HL-60/S4 treated with phorbol 12-myristate 13-acetate at 8.2 ng/mL for 4 days and 3 days (cell line): Measurements from ENCODE around the gene STK25.

ENCODE experiments used
- in situ Hi-C: fragments of 300-500 bp; cut with MboI; formaldehyde crosslinking; loops from 2 replicates; pipeline ENCODE4 v1.15.0; 2022; ENCODE audit warnings: low sequenced_read_pairs

The STK25 gene

GRCh38 chr2:241508240-241509154 is at the start of gene STK25:
STK25 (minus strand) TSS chr2:241508584; CDS start chr2:241508035, 549 bp downstream.
- in situ Hi-C loops, result no loop called here

DNA sequence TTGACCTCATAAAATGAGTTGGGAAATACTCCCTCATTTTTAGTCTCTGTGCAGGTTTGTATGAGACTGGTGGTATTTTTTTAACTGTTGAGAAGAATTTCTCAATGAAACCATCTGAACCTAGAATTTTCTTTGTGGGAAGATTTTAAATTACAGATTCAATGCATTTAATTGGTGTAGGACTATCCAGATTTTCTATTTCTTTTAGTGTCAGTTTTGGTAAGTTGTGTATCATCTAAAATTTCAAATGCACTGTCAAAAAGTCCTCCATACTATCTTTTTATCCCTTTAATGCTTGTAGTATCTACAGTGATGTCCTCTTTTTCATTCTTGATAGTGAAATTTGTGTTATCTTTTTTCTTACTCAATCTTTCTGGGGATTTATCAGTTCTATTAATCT is 48.4 kb upstream of the STK25 start:
- in situ Hi-C loops, result no loop called here

GRCh38 chr2:241555711-241556110 is 47.3 kb upstream of the STK25 start:
- in situ Hi-C loops, result no loop called here

- in situ Hi-C loops, result no loop called here
These were observed 46.4 kb upstream of the STK25 start for GRCh38 chr2:241554610-241555322.

DNA sequence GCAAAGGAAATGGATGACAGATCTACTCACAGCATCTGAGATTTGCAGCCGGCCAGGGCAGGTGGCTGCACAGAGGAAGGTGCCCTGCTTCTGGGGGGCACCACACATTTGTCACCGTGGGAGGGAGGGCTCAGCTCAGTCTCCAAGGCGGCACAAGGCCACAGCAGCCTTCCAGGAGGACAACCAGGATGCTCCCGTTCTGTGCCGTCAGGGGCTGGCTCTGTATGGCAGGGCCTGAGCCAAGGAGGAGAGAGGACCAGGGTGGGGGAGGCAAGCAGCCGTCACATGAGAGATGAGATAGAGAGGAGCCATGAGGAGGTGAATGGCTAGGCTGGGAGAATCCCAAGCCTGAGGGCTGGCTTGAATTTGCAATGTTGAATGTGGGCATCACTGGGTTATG is 45.6 kb upstream of the STK25 start:
- in situ Hi-C loops, result no loop called here

DNA sequence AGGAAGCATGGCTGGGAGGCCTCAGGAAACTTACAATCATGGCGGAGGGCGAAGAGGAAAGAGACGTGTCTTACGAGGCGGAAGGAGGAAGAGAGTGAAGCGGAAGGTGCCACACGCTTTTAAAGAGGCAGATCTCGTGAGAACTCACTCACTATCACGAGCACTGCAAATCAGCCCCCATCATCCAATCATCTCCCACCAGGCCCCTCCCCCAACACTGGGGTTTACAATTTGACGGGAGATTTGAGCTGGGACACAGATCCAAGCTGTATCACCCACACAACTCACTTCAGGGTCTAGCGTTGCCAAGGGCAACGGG is 45.1 kb upstream of the STK25 start:
- in situ Hi-C loops, result no loop called here

DNA sequence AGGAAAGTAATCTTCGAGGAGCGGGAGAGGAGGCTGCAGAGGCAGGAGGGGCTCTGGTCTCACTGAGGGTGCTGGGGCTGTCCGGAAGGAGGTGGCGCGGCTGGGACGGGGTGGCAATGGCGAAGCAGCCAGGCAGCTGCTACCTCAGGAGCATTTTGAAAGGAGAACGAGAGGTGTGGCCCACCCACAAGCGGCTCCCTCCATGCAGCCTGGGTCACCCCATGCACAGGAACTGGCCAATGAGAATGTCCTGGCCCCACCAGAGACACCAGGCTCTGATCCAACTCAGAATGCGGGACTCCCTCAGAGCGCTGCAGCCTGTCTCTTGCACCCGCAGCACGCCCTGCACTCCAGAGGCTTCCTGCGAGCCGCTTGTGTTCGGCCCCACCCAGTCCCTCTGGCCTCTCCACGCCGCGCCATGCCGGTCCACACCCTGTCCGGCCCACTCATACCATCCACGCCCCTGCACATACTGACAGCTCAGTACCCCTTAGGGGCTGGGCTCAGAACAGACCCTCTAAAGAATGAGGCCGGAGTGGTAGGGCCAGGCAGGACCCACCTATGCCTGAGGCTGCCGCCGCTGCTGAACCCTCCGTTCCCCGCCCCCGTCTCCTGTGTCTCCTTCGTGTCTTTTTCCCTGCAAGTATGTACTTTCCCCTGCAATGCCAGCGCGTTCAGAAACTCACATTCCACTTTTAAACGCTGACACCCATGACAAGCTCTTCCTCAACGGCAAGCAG is 43.8 kb upstream of the STK25 start:
- in situ Hi-C loops, result no loop called here

DNA sequence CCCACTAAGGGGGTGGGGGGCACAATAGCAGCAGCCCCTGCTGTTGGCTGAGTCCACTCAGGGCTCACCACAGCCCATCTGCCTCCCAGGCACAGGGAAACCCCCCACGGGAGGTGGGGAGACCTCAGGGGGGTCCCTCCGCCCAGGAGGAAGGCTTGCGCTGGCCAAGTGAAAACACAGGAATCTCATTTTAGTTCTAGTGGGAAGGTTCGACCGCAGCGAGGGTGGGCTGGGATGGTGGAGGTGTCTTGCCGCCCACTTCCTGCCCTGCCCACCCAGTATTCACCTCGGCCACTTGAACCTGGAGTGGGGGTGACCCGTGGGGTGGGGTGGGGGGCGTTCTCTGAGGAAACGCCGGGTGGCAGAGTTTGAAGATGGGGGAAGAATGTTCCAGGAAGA is 43.2 kb upstream of the STK25 start:
- in situ Hi-C loops, result no loop called here

- in situ Hi-C loops, result no loop called here
These were observed 42.5 kb upstream of the STK25 start for GRCh38 chr2:241550616-241551580.

GRCh38 chr2:241548451-241548835 is 40.1 kb upstream of the STK25 start:
- in situ Hi-C loops, result no loop called here

- in situ Hi-C loops, result no loop called here
These were observed 39.5 kb upstream of the STK25 start for GRCh38 chr2:241547781-241548450.

GRCh38 chr2:241546771-241547498 is 38.6 kb upstream of the STK25 start:
- in situ Hi-C loops, result no loop called here

GRCh38 chr2:241545523-241546473 is 37.4 kb upstream of the STK25 start:
- in situ Hi-C loops, result no loop called here

DNA sequence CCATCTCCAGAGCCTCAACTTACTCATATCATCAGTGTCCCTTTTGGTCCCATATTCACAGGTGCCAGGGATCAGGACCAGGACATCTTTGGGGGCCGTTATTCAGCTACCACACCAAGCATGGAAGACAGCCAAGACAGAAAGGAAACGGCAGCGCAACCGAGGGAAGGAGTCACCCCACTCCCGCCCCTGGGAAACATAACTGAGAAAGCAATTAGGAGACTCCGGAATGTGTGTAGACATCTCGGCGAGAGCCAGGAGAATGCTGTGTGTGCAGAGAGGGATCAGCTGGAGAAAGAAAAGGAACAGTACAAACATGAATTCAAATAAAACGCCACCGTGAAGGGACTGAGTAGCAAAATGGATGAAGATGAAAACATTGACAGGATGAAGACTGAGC is 36.7 kb upstream of the STK25 start:
- in situ Hi-C loops, result no loop called here

- in situ Hi-C loops, result no loop called here
These were observed 33.9 kb upstream of the STK25 start for GRCh38 chr2:241542278-241542605.

DNA sequence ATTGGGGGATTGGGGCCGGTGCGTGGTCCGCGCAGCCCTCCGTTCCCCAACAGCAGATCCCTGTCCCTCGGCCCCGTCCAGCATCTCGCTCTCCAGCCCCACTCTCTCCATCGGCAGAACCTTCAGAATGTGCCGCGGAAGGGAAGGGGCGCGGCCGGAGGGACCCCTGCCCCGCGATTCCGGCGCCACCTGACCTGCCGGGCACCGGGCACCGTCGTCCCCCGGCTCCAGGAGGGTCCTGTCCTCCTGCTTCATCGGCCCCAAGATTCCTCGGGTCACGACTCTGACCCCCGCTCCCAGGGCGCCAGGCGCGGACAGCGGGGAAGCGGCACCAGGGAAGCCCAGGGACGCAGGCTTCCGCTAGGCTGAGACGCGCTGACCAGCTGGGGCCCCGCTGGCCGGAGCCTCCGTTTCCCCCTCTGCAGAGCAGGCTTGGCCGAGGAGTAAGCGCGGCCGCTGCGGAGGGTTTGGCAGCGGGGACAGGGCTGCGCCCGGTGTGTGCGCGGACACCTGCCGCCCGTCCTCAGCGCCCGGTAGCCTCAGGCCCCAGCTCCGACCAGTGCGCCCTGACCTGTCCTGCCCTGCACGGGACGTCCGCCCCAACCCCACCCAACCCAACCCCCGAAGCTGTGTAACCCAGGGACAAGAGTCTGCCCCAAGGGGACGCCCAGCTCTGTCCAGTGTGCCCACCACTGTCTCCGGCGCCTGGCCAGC is 33.3 kb upstream of the STK25 start:
- in situ Hi-C loops, result no loop called here

- in situ Hi-C loops, result no loop called here
These were observed 32.6 kb upstream of the STK25 start for GRCh38 chr2:241540771-241541561.
